ENCODE data around the gene PAK6.

The PAK6 gene

GRCh38 chr15:40278026-40278425 lies 39.2 kb downstream of the PAK6 start:
- no peak for DNase-seq

GRCh38 chr15:40279437-40280141 lies 40.7 kb downstream of the PAK6 start:
- DNase-seq = peak; percentile 62

DNA sequence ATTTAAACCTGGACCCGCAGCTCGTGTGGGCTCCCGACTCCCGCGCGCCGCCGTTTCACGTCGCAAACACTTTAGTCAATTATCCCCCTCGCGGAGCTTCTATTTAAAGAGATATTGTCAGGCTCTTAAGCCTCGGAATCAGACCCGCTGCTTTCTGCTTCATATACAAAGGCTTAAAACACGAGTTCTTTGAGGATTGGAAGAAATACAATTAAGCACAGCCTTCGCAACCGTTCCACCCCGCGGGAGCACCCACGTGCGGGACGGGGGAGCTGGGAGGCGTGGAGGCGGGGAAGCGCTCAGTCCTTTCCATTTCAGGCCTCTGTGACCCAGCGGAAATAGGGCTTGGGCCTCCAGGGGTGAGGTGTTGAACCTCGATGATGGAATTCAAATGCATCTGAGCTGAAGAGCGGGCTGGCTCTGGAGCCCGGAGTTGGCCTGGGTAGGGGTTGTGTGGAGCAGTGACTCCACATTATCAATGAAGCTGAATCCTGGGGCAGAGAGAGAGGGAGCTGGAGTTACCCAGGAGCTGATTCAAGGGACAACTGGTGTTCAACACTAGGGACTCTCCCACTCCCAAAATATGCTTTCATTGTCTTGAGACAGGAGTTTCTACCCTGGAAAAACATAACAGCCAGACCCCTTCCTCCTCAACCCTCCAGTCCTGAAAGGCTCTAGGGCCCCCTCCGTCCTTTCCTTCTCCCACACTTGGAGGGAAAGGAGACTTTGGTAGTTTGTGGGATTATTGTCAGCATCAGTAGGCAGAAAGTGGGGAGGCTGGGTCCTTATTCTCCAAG lies 41.6 kb downstream of the PAK6 start:
- DNase-seq = no peak

GRCh38 chr15:40281057-40281800 lies 42.4 kb downstream of the PAK6 start:
- no peak for DNase-seq

- no peak for DNase-seq
Observed at GRCh38 chr15:40281801-40282146, 42.9 kb downstream of the PAK6 start.

GRCh38 chr15:40282147-40282868 lies 43.4 kb downstream of the PAK6 start:
- peak; percentile 48 for DNase-seq

DNA sequence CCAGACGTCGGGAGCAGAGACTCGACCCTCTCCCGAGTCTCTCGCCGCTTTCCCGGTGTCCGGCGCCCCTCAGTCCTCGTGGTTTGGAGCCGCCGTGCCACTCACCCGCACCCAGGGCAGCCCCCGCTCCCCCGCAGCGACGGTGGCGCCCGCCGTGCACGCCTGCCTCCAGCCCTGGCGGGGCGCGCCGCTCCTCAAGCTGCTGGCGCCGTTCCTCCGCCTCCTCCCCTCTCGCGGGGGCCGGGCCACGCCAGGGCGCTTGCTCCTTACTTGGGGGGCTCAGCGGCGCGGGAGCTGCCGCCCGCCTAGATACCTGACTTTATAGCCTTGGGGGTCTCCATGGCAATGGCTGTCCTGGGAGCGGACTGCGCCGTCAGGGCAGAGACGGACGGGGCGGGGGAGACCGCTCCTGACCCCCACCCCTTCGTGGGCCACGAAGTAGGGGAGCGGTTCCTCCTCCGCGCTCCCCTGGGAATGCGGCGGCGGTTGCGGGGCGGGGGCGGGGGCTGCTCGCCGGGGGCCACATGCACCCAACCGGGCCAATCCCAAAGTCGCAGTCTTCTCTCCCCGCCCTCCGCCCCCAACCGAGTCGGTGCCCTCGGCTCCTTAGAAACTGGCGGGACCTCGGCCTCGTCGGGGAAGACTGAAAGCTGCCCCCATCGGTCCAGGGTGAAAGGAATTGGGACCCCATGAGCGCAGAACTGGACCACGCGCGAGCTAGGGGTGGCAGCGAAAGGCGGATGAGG lies 44.2 kb downstream of the PAK6 start, which contains the start of gene ANKRD63:
ANKRD63 (minus strand) TSS at position 196 of the 746 bp plus-strand sequence. CDS start 478 bp downstream, outside the sequence.
- DNase-seq = peak; percentile 18

DNA sequence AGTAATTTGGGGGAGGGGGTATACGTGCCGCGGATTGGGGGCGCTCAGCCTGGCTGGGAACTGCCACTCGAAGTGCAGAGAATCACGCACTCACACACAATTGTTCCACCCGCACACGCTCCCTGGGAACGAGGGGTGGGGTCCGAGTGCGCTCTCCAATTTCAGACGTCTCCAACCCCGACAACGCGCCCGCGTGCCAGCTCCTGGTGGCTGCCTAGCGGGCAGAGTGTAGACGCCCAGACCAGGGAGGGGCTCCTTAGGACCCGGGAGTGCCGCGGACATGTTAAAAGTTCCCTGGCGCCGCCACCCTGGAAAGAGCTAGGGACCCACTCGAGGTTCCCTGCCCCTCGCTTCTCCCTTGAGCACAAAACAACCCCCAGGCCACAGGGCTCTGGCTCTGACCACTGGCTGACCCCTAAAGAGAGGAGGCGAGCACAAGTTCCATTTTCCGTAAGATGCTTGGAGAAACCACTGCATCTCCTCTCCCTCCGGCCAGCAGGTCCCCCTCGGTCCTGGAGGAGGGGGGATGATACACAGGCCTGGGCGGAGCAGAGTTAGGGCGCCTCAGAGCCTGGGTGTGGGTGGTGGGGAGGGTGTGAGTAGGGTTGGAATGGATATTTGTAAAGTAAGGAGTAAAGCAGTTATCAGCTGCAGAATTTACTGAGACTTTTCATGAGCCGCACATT lies 44.9 kb downstream of the PAK6 start:
- no peak for DNase-seq

DNA sequence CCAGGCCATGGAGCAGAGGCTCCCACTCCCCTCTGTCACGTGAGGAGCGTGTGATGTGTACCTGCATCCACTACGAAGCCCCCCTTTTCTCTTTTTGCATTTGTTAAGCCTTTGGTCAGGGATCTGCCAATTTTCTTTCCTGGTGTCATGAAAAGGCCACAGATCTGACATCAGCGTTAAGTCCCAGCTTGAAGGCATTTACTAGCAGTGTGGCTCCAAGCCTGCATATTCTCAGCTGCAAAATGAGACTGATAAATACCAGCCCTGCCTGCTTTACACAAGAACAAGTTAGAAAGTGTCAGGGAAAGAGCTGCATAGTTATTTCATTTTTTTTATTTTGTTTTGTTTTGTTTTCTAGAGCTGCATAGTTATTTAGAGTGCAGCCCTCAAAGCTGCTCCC lies 46.3 kb downstream of the PAK6 start:
- DNase-seq = no peak

- DNase-seq = no peak
Observed at GRCh38 chr15:40285554-40286011, 46.7 kb downstream of the PAK6 start.

DNA sequence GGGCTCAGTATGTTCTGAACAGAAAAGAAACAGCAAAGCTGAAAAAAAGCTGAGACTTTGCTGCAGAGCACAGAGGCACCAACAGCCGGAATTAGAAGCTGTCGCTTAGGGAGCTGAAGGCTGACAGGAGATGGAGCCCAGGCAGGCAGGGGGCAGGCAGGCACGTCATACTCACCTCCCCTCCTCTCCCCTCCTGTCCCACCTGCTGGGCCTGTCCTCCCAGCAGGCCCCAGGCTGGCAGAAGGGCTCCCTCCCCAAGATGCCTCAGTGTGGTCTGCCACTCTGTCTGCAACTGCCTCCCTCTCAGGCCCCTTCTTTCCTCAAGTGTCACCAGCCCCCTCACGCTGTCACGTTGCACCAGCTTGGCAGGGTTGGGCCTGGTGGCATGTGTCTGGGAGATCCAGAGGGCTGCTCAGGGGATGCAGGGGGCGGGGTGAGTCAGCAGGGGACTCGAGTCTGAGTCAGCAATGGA lies 47.2 kb downstream of the PAK6 start:
- DNase-seq = no peak

DNA sequence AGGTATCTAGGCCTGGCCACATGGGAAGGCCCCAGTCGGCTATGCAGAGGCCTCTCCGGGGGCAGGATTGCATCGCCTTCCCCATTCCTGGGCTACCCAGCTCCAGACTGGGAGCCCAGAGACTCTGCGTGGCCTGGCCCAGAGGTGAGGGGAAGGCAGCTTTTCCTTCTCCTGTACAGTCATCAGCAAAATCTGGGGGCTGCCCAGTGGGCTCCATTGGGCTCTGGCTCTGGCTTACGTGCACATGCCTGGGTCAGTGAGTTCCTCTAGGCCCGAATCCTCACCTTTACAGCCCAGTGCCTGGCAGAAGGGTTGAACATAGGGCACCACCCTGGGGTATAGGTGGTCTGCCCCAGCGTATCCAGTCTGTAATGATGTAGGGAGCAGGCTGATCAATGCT lies 47.9 kb downstream of the PAK6 start:
- no peak for DNase-seq

DNA sequence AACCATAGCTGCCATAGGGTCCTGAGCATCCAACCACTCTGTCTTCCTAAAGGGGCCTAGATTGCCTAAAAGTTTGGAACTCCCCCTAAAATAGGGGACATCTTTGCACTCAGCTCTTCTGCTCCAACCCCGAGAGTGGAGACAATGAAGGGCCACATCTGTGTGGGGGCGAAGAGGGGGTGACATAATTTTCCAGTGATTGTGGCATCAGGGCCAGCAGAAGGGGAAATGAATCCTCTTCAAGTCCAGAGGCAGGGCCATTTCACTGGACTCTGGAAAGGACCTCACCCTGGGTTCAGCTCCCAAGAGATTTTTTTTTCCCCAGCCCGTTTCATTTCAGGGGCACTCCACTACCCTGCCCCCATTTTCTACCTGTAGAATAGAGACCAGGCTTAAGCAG lies 48.6 kb downstream of the PAK6 start:
- no peak for DNase-seq

- no peak for DNase-seq
Observed at GRCh38 chr15:40287968-40288367, 49.1 kb downstream of the PAK6 start.

DNA sequence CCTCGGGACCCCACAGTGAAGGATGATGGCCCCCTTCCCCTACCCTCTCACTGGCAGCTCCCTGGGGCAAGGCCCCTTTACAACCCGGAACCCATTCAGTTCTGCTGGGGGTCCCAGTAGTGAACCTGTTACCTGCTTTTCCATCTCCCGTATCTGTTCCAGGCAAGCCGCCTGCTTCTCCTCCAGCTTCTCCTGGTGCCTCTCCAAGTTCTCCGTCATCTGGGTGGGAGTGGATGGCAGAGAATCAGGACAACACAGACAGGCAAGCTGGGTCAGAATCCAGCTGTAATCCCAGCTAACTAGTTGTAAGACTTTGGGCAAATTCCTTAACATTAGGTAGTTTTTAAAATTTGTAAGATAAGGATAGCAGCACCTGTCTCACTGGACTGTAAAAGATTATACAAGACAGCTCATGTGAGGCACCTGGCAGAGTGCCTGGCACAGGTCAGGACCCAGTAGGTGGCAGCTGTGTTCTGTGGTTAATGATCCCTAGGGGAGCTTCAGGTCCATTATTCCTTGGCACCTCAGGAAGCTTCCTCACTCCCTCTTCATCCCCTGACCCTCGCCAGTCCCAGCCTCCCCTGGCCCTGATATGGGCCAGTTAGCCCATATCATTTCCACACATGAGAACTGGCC lies 50.4 kb downstream of the PAK6 start:
- DNase-seq = no peak

- DNase-seq = no peak
Observed at GRCh38 chr15:40290545-40290917, 51.7 kb downstream of the PAK6 start.

GRCh38 chr15:40290918-40291574 lies 52.2 kb downstream of the PAK6 start:
- DNase-seq = no peak

DNA sequence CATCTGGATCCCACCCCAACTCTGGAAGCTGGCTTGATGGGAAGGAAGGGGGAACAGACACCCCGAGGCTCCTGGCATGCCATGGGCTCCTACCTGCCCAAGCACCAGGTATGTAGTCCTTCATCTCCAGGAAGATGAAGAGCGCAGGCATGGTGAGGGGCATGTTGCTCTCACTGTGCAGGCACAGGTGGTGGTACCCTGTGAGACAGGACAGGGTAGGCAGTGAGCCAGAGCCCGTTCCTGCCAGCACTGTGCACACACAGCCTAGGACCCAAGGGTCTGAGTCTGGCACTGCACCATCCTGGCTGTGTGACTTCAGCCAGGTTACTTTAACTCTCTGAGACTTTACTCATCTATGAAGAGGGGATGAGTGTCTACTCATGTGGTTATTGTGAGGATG lies 53.4 kb downstream of the PAK6 start:
- DNase-seq = no peak

DNA sequence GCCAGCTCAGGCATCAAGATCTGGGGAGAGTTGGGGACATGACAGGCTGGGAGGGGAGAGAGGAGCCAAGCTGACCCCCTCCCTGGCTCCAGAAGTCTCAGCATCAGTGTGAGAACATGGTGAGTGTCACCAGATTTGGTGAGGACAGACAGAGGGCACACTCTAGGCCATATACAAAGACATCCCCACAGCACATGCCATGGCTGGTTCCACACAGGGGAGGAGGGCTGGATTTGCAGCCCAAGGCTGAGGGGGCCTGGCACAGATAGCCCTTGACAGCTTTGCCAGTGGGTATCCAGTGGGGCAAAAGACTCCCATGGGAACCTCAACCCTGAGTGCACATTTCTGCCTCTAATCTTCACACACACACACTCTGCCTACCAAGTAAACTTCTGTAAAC lies 54.1 kb downstream of the PAK6 start:
- no peak for DNase-seq

Measured in activated CD4-positive, alpha-beta T cell treated with anti-CD3 and anti-CD28 coated beads, Interleukin-2, amount 50 U/mL, for 16 hours (primary cell).